Right lung (tissue), 5 donors: Measurements from ENCODE around the gene L1TD1. TPM values are rescaled to one million over a fixed set of nuclear protein-coding genes. Genes with fewer than 3 reads are reported as not detected.
"Not testable (repeated sequence)": the region's sequence is repeated elsewhere in the genome, so short reads cannot be mapped to it uniquely, and the experiment has no call there.

ENCODE experiments used
- DNase-seq, 2 donors: peaks; one replicate each; pipeline ENCODE4 v3.0.0-alpha.2; 2013
- polyA plus RNA-seq, 5 donors: library from polyadenylated mRNA; unstranded; fragments of 120-200 nt; gene quantifications; one replicate each; pipeline versions ENCODE4 v1.2.1 to v1.2.3, GENCODE V29; 2013; ENCODE audit warnings: inconsistent platforms in 1 of 5, low replicate concordance in 1 of 5; ENCODE audit not compliant: insufficient read length in 5 of 5, insufficient read depth in 1 of 5

The L1TD1 gene
- polyA plus RNA-seq, 5 donors = 5.2 to 9.1 (median 6.2) TPM

DNA sequence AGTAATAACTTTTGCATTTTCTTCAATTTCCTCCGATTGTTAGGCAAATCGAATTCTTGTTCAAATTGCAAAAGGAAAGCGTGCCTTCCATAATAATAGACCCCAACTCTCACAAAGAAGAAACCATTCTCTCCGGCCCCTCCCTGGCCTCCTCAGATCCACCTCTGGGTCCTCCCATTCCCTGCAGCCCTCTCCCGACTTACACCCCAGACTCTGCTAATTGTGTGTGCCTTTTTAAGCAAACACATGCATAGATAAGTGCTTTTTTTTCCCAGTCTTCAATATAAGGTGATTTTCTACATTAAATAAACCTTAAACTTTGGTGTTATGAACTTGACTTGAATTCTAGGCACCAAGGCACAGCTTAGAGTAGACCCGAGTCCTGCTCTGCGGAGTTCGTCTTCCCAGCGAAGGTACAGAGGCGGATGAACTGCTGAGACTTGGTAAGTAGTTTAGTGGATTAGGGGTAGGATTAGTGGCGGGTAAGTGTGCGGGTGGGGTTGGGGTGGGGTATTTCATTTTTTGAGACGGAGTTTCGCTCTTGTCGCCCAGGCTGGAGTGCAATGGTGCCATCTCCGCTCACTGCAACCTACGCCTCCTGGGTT, 1.5 kb downstream of the L1TD1 start:
- DNase-seq = no peak

GRCh38 chr1:62198069-62198780, 3.6 kb downstream of the L1TD1 start:
- DNase-seq = no peak

GRCh38 chr1:62198781-62199125, 4.1 kb downstream of the L1TD1 start:
- DNase-seq = no peak

DNA sequence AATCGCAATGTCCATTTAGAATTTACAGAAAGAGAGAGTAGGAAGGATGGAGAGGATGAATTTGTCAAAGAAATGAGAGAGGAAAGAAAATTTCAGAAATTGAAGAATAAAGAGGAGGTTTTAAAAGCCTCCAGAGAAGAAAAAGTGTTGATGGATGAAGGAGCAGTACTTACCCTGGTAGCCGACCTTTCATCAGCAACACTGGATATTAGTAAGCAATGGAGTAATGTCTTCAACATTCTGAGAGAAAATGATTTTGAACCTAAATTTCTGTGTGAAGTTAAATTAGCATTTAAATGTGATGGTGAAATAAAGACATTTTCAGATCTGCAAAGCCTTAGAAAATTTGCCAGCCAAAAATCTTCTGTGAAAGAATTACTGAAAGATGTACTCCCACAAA, 12.5 kb downstream of the L1TD1 start:
- no peak for DNase-seq

DNA sequence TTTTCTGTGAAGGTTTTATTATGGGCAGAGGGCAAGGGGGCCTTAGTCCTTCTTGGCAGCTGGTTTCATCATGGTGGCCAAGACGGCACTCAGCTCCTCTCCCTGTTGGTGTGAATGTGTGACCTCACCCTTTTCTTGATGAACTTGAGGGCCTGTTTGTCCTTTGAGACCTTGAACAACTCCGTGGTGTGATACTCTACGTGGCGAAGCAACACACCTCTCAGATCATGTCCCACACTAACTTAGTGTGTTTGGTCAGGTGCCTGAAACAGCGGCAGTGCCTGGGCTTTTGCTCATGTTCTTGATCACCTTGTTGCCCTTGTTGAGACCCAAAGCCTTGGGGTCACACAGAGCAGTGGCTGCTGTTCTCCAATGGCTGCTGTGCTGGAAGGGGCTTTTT, 13.4 kb downstream of the L1TD1 start:
- DNase-seq = no peak

GRCh38 chr1:62208970-62209369, 14.3 kb downstream of the L1TD1 start:
- no peak for DNase-seq

- DNase-seq = no peak
These were observed 15.4 kb downstream of the L1TD1 start for GRCh38 chr1:62209931-62210595.

- no peak for DNase-seq
These were observed 16.3 kb downstream of the L1TD1 start for GRCh38 chr1:62210960-62211359.

GRCh38 chr1:62212411-62212810, 17.8 kb downstream of the L1TD1 start:
- no peak for DNase-seq

GRCh38 chr1:62213075-62213914, 18.6 kb downstream of the L1TD1 start:
- DNase-seq = no peak

- DNase-seq = no peak
These were observed 24.0 kb downstream of the L1TD1 start for GRCh38 chr1:62218604-62219003.

GRCh38 chr1:62220456-62220855, 25.8 kb downstream of the L1TD1 start:
- not testable (repeated sequence) for DNase-seq

- no peak for DNase-seq
These were observed 26.5 kb downstream of the L1TD1 start for GRCh38 chr1:62221171-62221570.

- DNase-seq = no peak
These were observed 27.7 kb downstream of the L1TD1 start for GRCh38 chr1:62222321-62222720.

DNA sequence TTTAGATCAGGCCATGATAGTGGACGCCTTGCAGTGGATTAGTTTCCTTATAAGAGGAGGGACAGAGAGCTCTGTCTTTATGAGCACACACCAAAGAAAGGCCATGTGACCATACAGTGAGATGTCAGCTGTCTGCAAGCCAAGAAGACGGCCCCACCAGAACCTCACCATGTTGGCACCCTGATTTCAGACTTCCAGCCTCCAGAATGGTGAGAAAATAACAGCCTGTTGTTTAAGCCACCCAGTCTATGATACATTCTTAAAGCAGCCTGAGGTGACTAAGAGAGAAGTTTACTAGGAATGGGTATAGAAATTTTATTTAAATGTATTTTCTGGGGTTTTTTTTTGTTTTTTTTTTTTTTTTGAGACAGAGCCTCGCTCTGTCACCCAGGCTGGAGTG, 29.5 kb downstream of the L1TD1 start:
- DNase-seq = no peak

DNA sequence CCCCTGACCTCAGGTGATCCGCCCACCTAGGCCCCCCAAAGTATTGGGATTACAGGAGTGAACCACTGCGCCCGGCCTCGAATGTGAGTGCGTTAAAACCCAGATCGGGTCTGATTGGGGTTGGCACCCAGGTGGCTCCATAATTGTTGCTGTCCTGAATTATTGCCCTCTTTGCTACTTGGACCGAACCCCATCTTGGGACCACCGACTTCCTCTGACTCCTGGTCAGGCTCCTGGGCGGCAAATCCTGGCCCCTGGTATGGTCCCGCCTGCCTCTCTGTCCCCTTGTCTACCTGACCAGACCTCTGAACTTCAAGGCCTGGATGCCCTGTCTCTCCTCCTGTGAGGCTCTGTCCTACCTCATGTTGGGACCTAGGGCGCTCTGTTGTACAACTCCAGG, 32.8 kb downstream of the L1TD1 start:
- no peak for DNase-seq

DNA sequence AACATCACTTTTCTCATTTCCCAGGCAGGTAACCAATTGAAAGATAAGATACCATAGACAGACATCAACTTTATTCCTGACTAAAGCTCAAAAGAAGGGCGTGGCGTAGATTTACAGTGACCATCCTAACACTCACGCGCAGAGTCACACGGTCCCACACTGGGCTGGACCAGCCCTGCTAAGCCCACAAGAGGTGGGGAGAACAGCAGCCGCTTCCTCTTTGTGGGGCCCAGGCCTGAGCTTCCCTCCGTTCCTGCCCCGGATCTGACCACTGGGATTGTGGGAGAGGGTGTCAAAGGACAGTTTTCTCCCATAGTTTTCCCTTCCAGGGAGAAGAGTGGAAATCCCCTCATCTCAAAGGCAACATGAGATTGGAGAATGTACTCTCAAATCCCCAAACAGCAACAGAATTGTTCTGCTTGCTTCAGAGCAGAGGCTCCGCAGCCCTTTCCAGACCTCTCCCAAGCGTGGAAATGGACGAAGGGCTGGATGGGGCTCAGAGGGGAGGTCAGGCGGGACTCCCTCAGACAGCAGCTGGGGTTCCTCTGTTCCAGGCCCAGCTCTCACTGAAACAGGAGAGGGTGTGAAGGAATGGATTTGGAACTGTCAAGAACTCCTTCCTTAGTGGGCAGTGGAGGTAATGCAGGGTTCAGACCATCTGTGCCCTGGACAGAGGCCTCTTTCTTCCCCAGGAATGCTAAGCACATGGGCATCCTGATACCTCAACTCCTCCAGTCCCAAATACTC, 33.7 kb downstream of the L1TD1 start:
- no peak for DNase-seq

DNA sequence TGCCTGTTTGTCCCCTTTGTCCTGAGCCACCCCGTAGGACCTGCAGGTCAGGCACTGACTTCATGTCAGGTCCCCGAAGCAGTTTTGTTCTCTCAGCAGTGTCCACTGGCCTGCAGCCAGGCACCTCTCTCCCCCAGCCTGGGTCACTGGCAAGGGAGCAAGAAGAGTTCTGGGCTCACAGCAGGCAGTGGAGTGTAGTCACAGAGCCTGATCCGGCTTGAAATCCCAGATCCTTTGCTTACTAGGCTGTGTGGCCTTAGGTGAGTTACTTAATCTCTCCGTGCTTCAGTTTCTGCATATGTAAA, 34.2 kb downstream of the L1TD1 start:
- no peak for DNase-seq

- DNase-seq = no peak
These were observed 34.8 kb downstream of the L1TD1 start for GRCh38 chr1:62229468-62229867.

- no peak for DNase-seq
These were observed 35.3 kb downstream of the L1TD1 start for GRCh38 chr1:62229932-62230331.

- DNase-seq = no peak
These were observed 36.1 kb downstream of the L1TD1 start for GRCh38 chr1:62230718-62231117.

DNA sequence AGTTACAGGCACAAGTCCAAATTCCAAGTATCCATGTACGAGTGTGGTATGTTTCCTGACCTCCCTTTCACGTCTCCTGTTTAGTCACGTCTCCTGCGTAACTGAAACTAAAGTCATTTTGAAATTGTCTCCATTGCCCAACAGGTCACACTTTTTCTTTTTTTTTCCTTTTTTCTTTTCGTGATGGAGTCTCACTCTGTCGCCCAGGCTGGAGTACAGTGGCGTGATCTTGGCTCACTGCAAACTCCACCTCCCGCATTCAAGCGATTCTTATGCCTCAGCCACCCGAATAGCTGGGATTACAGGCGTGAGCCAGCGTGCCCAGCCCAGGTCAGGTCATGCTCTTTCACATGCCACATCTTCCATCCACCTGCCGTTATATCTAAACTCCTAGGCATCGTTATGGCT, 38.2 kb downstream of the L1TD1 start:
- peak in 1 of 2 donors; percentile 13 for DNase-seq
